T-cell (primary cell): ENCODE measurements around the gene TPP1. TPM values are rescaled to one million over a fixed set of nuclear protein-coding genes. Genes with fewer than 3 reads are reported as not detected.

Experiments used
- ATAC-seq, 4 experiments: fragments of 200-7000 bp in 3 of 4; fragments of 150-1000 bp in 1 of 4; cut with Tn5 transposase; replicated peaks in 1 of 4; 1 replicate in 3 of 4; 2 replicates in 1 of 4; pipeline ENCODE4 v1.10.0; 2021; ENCODE audit warnings: moderate library complexity in 3 of 4, mild to moderate bottlenecking in 2 of 4, moderate number of reproducible peaks in 1 of 4
- CTCF ChIA-PET, 2 donors: fragments of 300-600 bp; sonication (Branson Sonifier 250); formaldehyde crosslinking; loops; one replicate each; lab custom pipeline; 2022; ENCODE audit warnings: antibody characterized with exemption in 2 of 2; lab: Charles Lee
- POLR2A ChIA-PET, 2 donors: fragments of 300-600 bp; sonication (Branson Sonifier 250); formaldehyde crosslinking; loops; one replicate each; lab custom pipeline; 2022; ENCODE audit warnings: antibody characterized with exemption in 2 of 2; lab: Charles Lee
- DNase-seq, 35 experiments: peaks; one replicate each; pipeline versions ENCODE4 v3.0.0 to v3.0.0-alpha.2; 2013 to 2023
- H3K27ac ChIP-seq: one replicate; pipeline ENCODE4 v1.5.1; 2013; ENCODE audit warnings: low read length
- H3K27me3 ChIP-seq, 2 experiments: replicated peaks in 1 of 2; 1 replicate in 1 of 2; 2 replicates in 1 of 2; pipeline versions ENCODE4 v1.6.1 to v1.7.0; 2013; ENCODE audit warnings: low read length in 1 of 2, mixed read lengths in 1 of 2; ENCODE audit not compliant: control insufficient read depth in 2 of 2, insufficient read depth in 2 of 2; ENCODE audit errors: extremely low read depth in 1 of 2
- H3K36me3 ChIP-seq, 2 donors: 1 replicate in 1 of 2; 2 replicates in 1 of 2; pipeline versions ENCODE4 v1.6.1 to v1.7.0; 2013; ENCODE audit warnings: low read length in 1 of 2; ENCODE audit not compliant: control insufficient read depth in 2 of 2, insufficient read depth in 1 of 2; ENCODE audit errors: extremely low read depth in 1 of 2
- H3K4me1 ChIP-seq, 2 experiments: 1 replicate in 1 of 2; 2 replicates in 1 of 2; pipeline versions ENCODE4 v1.6.1 to v1.7.0; 2013; ENCODE audit warnings: low read length in 2 of 2, mixed read lengths in 1 of 2; ENCODE audit not compliant: insufficient read depth in 2 of 2, control insufficient read depth in 1 of 2; ENCODE audit errors: extremely low read depth in 1 of 2
- H3K4me3 ChIP-seq, 2 donors: 1 replicate in 1 of 2; 2 replicates in 1 of 2; pipeline versions ENCODE4 v1.5.1 to v1.7.0; 2013; ENCODE audit warnings: mild to moderate bottlenecking in 2 of 2, low read length in 1 of 2, moderate library complexity in 1 of 2; ENCODE audit not compliant: control insufficient read depth in 1 of 2; ENCODE audit errors: extremely low read depth in 1 of 2
- H3K9me3 ChIP-seq: 2 replicates; pipeline ENCODE4 v1.7.0; 2013
- H3K27ac Mint-ChIP-seq, 2 donors: one replicate each; pipeline ENCODE4 v1.8.0; 2020 to 2021; ENCODE audit warnings: mild to moderate bottlenecking in 2 of 2, mixed read lengths in 2 of 2
- H3K27me3 Mint-ChIP-seq, 2 donors: one replicate each; pipeline ENCODE4 v1.8.0; 2021 to 2022; ENCODE audit warnings: mixed read lengths in 2 of 2
- H3K36me3 Mint-ChIP-seq: one replicate; pipeline ENCODE4 v1.8.0; 2021; ENCODE audit warnings: mixed read lengths
- H3K4me1 Mint-ChIP-seq, 3 donors: one replicate each; pipeline ENCODE4 v1.8.0; 2020 to 2022; ENCODE audit warnings: mixed read lengths in 3 of 3, mild to moderate bottlenecking in 1 of 3
- H3K4me3 Mint-ChIP-seq, 3 donors: one replicate each; pipeline ENCODE4 v1.8.0; 2020 to 2022; ENCODE audit warnings: mild to moderate bottlenecking in 3 of 3, mixed read lengths in 3 of 3, moderate library complexity in 3 of 3
- H3K9me3 Mint-ChIP-seq, 3 donors: one replicate each; pipeline ENCODE4 v1.8.0; 2020 to 2022; ENCODE audit warnings: mixed read lengths in 3 of 3
- WGBS: methylation state at CpG from one replicate; pipeline ENCODE4 v1.1.5; 2013; ENCODE audit warnings: missing lambda C conversion rate; ENCODE audit not compliant: insufficient coverage; 5-methylcytosine and 5-hydroxymethylcytosine counted together
- total RNA-seq, 35 experiments: library from RNA in 6 of 35; stranded (reverse) in 6 of 35; fragments of 120-200 nt in 1 of 35; gene quantifications; one replicate each; pipeline versions ENCODE4 v1.2.1 to v1.2.4 and lab custom pipeline; 2013 to 2026

The TPP1 gene
- total RNA-seq, 5 donors from 2014 or later (not counting 1 experiment from before 2014, with no cell fraction given), result 67.4 to 168 (median 132) TPM

GRCh38 chr11:6625832-6626420, 6.7 kb upstream of the TPP1 start:
- Histone ChIP-seq H3K27me3 (no peaks in the 10 kb centered on the region), H3K9me3 (no peaks in the 10 kb centered on the region), H3K36me3 (peaks cover 6 to 11% of the 10 kb centered on the region in 2 donors), H3K4me1 (peaks cover 0 to 10% of the 10 kb centered on the region in 2 experiments), H3K27ac (no peak overlapping the region), H3K4me3 (no peak overlapping the region)
- WGBS, result 88% methylated on average over 15 of the region's 17 CpGs
- CTCF ChIA-PET, result no interaction called here
- ATAC-seq (no peak), DNase-seq (no peak)
- Mint-ChIP-seq H3K4me3 (peak overlapping the region in 1 of 3 donors; percentile 37), H3K27me3 (no peaks in the 10 kb centered on the region), H3K36me3 (peaks cover 6% of the 10 kb centered on the region), H3K27ac (no peak overlapping the region), H3K9me3 (no peaks in the 10 kb centered on the region), H3K4me1 (peaks cover 21 to 24% (median 21%) of the 10 kb centered on the region in 3 donors)
- POLR2A ChIA-PET, result no interaction called here

GRCh38 chr11:6625156-6625831, 6.1 kb upstream of the TPP1 start:
- H3K27ac ChIP-seq, result no peak overlapping the region
- no peak overlapping the region for H3K27ac Mint-ChIP-seq
- CTCF ChIA-PET, result no interaction called here

DNA sequence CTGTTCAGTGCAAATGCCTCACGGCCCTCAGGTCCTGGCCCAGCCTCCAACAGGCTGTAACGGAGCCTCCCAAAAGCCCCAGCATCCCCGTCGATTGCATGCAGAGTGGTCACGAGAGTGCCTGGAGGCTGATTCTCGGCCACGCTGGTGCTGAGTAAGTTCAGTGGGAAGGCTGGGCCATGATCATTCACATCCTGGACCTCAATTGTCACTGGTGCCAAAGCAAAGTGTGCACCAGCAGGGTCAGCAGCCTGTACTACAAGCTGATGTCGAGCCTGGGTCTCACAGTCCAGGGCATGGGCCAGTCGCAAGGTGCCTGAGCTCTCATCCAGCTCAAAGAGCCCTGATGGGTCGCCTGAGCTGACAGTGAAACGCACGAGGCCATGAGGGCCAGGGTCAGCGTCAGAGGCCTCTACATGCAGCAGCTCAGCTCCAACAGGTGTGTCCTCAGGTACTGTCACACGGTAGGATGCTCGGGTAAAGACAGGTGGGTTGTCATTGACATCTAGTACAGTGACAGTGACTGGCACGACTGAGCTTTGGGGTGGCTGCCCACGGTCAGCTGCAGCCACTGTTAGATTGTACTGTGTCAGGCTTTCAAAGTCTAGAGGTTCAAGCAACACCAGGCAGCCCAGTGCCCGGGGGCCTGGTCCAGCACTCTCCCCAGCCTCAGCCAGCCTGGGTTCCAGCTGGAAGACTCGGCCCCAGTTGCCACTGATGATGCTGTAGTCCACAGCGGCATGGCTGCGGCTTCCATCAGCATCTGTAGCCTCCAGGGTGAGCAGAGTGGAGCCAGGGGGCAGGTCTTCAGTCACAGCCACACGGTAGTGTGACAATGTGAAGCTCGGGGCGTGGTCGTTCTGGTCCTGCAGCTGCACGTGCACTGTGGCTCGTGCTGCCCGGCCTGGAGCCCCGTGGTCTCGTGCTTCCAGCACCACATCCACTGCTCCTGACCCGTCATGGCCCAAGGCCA, 4.5 kb upstream of the TPP1 start:
- Mint-ChIP-seq H3K4me3 (no peak overlapping the region), H3K27ac (no peak overlapping the region), H3K36me3 (peaks cover 6% of the 10 kb centered on the region), H3K4me1 (peaks cover 21 to 22% (median 21%) of the 10 kb centered on the region in 3 donors), H3K9me3 (no peaks in the 10 kb centered on the region), H3K27me3 (no peaks in the 10 kb centered on the region)
- ChIA-PET CTCF (no interaction called here), POLR2A (interaction anchor here in 1 of 2 donors (1.2 kb wide), 1 partner anchor 12 kb away, joined by 4 read pairs; the partner anchor contains the start of gene TAF10)
- Histone ChIP-seq H3K4me3 (no peak overlapping the region), H3K9me3 (no peaks in the 10 kb centered on the region), H3K4me1 (peaks cover 3 to 15% of the 10 kb centered on the region in 2 experiments), H3K27ac (no peak overlapping the region), H3K27me3 (no peaks in the 10 kb centered on the region), H3K36me3 (peaks cover 6 to 11% of the 10 kb centered on the region in 2 donors)
- ATAC-seq, result no peak
- no peak for DNase-seq
- 81% methylated on average over 28 of the region's 31 CpGs for whole genome bisulfite sequencing

More at GRCh38 chr11:6625156-6625831, 6.1 kb upstream of the TPP1 start:
- H3K36me3 Mint-ChIP-seq, result peaks cover 6% of the 10 kb centered on the region
- no peak overlapping the region for H3K4me3 Mint-ChIP-seq
- ATAC-seq, result no peak
- Histone ChIP-seq H3K4me1 (peaks cover 0 to 10% of the 10 kb centered on the region in 2 experiments), H3K27me3 (no peaks in the 10 kb centered on the region), H3K9me3 (no peaks in the 10 kb centered on the region), H3K36me3 (peaks cover 6 to 11% of the 10 kb centered on the region in 2 donors), H3K4me3 (no peak overlapping the region)
- POLR2A ChIA-PET, result interaction anchor here in 1 of 2 donors (1.2 kb wide), 1 partner anchor 14 kb away, joined by 4 read pairs; the partner anchor contains the start of gene TAF10
- H3K4me1 Mint-ChIP-seq, result peaks cover 21 to 24% (median 21%) of the 10 kb centered on the region in 3 donors
- DNase-seq, result no peak
- no peaks in the 10 kb centered on the region for H3K27me3 Mint-ChIP-seq
- WGBS, result 87% methylated on average over 8 of the region's 12 CpGs
- H3K9me3 Mint-ChIP-seq, result no peaks in the 10 kb centered on the region

DNA sequence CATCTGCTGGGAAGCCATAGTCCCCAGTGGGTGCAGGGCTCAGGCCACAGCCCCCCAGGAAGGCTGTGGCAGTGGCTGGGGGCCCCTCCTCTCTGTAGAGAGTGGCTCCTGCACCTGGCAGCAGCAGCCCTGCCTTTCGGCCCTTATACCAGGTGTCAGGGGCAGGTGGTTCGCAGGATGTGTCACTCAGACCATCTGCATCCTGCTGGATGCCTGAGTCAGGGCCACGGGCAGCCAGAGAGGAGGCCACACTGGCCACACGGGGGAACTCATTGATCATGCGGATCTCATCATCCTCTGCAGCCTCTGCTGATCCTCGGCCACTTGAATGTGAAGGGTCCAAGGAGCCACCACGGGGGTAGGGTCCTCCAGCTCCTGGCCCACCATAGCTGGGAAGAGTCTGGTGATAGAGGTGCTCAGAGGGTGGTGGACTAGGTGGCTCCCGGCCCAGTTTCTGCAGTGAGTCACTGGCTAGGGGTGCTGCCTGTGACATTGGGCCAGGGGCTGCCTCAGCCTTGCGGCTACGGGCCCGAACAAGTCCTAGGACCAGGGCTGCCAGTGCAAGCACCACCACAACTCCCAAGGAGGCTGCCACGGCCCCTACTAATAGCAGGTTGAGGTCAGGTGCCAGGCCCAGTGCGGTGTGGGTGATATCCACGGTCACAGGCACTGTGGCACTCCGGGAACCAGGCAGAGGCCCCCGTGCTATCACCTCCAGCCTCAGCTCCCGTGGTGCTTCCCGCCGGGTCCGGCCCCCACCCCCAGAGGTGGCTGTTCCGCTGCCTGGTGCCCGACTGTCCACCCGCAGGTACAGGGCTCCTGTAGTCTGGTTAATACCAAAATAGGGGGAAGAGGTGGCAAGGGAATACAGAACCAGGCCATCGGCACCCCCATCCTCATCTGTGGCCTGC, 3.3 kb upstream of the TPP1 start:
- H3K27me3 Mint-ChIP-seq, result no peaks in the 10 kb centered on the region
- ATAC-seq (no peak), DNase-seq (no peak)
- Histone ChIP-seq H3K27me3 (no peaks in the 10 kb centered on the region), H3K27ac (no peak overlapping the region), H3K4me1 (peaks cover 10 to 25% of the 10 kb centered on the region in 2 experiments), H3K36me3 (peaks cover 6 to 11% of the 10 kb centered on the region in 2 donors), H3K4me3 (no peak overlapping the region), H3K9me3 (no peaks in the 10 kb centered on the region)
- 72% methylated on average over 12 of the region's 24 CpGs for WGBS
- H3K4me1 Mint-ChIP-seq, result peaks cover 10 to 12% (median 12%) of the 10 kb centered on the region in 3 donors
- H3K9me3 Mint-ChIP-seq, result no peaks in the 10 kb centered on the region
- no peak overlapping the region for H3K4me3 Mint-ChIP-seq
- H3K27ac Mint-ChIP-seq, result no peak overlapping the region
- ChIA-PET POLR2A (interaction anchor here (0.6 to 1.4 kb wide), 2 partner anchors 18 to 67 kb away, joined by 3 read pairs; no protein-coding TSS in a partner anchor), CTCF (interaction anchor here in 1 of 2 donors (0.6 kb wide), 1 partner anchor 105 kb away, joined by 3 read pairs; no protein-coding TSS in a partner anchor)
- peaks cover 6% of the 10 kb centered on the region for H3K36me3 Mint-ChIP-seq

DNA sequence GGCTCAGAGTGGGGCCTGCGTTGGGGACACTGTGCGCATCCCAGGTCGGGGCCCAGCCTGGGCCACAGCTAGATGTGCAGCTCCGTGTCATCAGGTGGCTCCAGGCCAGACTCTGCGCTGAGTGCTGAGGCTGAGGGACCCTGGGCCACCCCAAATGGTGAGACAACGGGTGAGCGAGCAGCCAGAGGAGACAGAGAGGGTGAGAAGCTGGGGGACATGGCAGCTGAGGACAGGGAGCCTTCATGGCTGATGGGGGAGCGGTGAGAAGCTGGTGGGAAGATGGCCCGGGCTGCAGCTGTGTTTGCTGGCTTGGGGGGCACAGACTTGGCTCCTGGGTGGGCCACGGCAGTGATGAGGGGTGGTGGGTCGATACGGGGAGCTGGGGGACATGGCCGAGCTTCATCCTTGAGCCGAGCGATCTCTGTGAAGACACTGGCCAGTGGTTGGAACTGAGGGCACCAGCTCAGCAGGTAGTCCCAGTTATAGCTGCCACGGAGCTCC, 2.5 kb upstream of the TPP1 start:
- H3K4me1 Mint-ChIP-seq, result peaks cover 5 to 6% (median 5%) of the 10 kb centered on the region in 3 donors
- WGBS, result 84% methylated on average over 16 of the region's 16 CpGs
- no peak overlapping the region for H3K27ac Mint-ChIP-seq

More for the DNA sequence above, 2.5 kb upstream of the TPP1 start:
- Histone ChIP-seq H3K27ac (no peak overlapping the region), H3K9me3 (no peaks in the 10 kb centered on the region), H3K36me3 (peaks cover 7 to 11% of the 10 kb centered on the region in 2 donors), H3K4me1 (peaks cover 10 to 25% of the 10 kb centered on the region in 2 experiments), H3K4me3 (no peak overlapping the region), H3K27me3 (no peaks in the 10 kb centered on the region)
- POLR2A ChIA-PET, result interaction anchor here in 1 of 2 donors (1.4 kb wide), 1 partner anchor 17 kb away, joined by 3 read pairs; no protein-coding TSS in a partner anchor
- no peak for ATAC-seq
- H3K36me3 Mint-ChIP-seq, result peaks cover 6% of the 10 kb centered on the region
- H3K4me3 Mint-ChIP-seq, result no peak overlapping the region
- DNase-seq, result no peak
- no peaks in the 10 kb centered on the region for H3K9me3 Mint-ChIP-seq
- H3K27me3 Mint-ChIP-seq, result no peaks in the 10 kb centered on the region
- CTCF ChIA-PET, result interaction anchor here (0.6 to 1.2 kb wide), 2 partner anchors 17 to 106 kb away, joined by 3 read pairs; no protein-coding TSS in a partner anchor
